Measurements from ENCODE around the gene GLIPR1L1. TPM values are rescaled to one million over a fixed set of nuclear protein-coding genes. Genes with fewer than 3 reads are reported as not detected.

GLIPR1L1 gene
- total and polyA plus RNA-seq, 2 experiments from 2014 or later = 4.4 TPM; not detected in 1

DNA sequence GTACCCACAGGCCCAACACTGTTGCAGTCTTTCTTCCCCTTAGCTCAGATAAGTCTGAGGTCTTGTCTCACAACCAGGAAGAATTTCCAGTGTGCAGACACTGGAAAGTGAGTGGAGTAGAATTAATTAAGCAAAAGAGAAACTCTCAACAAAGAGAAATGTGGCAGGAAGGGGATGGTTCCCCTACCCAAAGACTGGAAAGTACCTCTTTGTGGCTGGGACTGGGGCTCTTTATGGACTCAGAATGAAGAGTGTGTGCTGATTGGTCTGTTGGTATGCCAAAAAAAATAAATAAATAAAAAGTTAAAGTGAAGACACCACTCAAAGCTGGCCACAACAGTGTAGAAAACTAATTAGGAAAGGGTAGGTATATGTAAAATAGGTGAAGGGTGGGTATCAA, 26.4 kb downstream of the GLIPR1L1 start (continued):
- TF ChIP-seq, protein P1, sequence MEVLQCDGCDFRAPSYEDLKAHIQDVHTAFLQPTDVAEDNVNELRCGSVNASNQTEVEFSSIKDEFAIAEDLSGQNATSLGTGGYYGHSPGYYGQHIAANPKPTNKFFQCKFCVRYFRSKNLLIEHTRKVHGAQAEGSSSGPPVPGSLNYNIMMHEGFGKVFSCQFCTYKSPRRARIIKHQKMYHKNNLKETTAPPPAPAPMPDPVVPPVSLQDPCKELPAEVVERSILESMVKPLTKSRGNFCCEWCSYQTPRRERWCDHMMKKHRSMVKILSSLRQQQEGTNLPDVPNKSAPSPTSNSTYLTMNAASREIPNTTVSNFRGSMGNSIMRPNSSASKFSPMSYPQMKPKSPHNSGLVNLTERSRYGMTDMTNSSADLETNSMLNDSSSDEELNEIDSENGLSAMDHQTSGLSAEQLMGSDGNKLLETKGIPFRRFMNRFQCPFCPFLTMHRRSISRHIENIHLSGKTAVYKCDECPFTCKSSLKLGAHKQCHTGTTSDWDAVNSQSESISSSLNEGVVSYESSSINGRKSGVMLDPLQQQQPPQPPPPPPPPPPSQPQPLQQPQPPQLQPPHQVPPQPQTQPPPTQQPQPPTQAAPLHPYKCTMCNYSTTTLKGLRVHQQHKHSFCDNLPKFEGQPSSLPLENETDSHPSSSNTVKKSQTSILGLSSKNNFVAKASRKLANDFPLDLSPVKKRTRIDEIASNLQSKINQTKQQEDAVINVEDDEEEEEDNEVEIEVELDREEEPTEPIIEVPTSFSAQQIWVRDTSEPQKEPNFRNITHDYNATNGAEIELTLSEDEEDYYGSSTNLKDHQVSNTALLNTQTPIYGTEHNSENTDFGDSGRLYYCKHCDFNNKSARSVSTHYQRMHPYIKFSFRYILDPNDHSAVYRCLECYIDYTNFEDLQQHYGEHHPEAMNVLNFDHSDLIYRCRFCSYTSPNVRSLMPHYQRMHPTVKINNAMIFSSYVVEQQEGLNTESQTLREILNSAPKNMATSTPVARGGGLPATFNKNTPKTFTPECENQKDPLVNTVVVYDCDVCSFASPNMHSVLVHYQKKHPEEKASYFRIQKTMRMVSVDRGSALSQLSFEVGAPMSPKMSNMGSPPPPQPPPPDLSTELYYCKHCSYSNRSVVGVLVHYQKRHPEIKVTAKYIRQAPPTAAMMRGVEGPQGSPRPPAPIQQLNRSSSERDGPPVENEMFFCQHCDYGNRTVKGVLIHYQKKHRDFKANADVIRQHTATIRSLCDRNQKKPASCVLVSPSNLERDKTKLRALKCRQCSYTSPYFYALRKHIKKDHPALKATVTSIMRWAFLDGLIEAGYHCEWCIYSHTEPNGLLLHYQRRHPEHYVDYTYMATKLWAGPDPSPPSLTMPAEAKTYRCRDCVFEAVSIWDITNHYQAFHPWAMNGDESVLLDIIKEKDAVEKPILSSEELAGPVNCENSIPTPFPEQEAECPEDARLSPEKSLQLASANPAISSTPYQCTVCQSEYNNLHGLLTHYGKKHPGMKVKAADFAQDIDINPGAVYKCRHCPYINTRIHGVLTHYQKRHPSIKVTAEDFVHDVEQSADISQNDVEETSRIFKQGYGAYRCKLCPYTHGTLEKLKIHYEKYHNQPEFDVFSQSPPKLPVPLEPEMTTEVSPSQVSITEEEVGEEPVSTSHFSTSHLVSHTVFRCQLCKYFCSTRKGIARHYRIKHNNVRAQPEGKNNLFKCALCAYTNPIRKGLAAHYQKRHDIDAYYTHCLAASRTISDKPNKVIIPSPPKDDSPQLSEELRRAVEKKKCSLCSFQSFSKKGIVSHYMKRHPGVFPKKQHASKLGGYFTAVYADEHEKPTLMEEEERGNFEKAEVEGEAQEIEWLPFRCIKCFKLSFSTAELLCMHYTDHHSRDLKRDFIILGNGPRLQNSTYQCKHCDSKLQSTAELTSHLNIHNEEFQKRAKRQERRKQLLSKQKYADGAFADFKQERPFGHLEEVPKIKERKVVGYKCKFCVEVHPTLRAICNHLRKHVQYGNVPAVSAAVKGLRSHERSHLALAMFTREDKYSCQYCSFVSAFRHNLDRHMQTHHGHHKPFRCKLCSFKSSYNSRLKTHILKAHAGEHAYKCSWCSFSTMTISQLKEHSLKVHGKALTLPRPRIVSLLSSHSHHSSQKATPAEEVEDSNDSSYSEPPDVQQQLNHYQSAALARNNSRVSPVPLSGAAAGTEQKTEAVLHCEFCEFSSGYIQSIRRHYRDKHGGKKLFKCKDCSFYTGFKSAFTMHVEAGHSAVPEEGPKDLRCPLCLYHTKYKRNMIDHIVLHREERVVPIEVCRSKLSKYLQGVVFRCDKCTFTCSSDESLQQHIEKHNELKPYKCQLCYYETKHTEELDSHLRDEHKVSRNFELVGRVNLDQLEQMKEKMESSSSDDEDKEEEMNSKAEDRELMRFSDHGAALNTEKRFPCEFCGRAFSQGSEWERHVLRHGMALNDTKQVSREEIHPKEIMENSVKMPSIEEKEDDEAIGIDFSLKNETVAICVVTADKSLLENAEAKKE (CRISPR knock-in tag; IDR thresholded peaks at IDR 0.05) = no peak
- TF ChIP-seq EZH2phosphoT487 (IDR thresholded peaks at IDR 0.05; ENCODE audit: unreplicated experiment) = no peak
- TF ChIP-seq STAT1 (IDR thresholded peaks at IDR 0.05; ENCODE audit: unreplicated experiment) = no peak
- TF ChIP-seq CTCF (conservative IDR thresholded peaks at IDR 0.05; ENCODE audit: low read depth in 2 of 2) = no peak
- TF ChIP-seq ZNF114 (CRISPR knock-in tag; IDR thresholded peaks at IDR 0.05) = no peak

GRCh38 chr12:75361408-75361807, 26.9 kb downstream of the GLIPR1L1 start:
- ATAC-seq = no peak
- no peaks in the 10 kb centered on the region for H3K27me3 Mint-ChIP-seq (ENCODE audit: insufficient read depth, low read depth, poor library complexity)
- TF ChIP-seq REST (IDR thresholded peaks at IDR 0.05; ENCODE audit: unreplicated experiment) (no peak), POLR2AphosphoS5 (IDR thresholded peaks at IDR 0.05; ENCODE audit: low read depth) (no peak), EZH2 (IDR thresholded peaks at IDR 0.05; ENCODE audit: low read depth, unreplicated experiment) (no peak)

More at GRCh38 chr12:75361408-75361807, 26.9 kb downstream of the GLIPR1L1 start:
- Histone ChIP-seq H3K4me2 (no peak overlapping the region), H3K36me3 (ENCODE audit: insufficient read depth) (no peaks in the 10 kb centered on the region), H3K27ac (ENCODE audit: low read depth) (no peak overlapping the region), H3K27me3 (ENCODE audit: insufficient read depth) (no peaks in the 10 kb centered on the region), H2AFZ (no peak overlapping the region), H3K9me2 (ENCODE audit: insufficient read depth) (0 out of 2 replicates have a peak, but pooled peaks cover 4% of the 10 kb centered on the region), H4K20me1 (replicated peaks; ENCODE audit: insufficient read depth) (no peaks in the 10 kb centered on the region), H3F3A (replicated peaks; ENCODE audit: low read depth) (no peaks in the 10 kb centered on the region), H3K4me1 (ENCODE audit: insufficient read depth) (peaks cover 18% of the 10 kb centered on the region), H3K4me3 (no peak overlapping the region), H3K79me2 (replicated peaks; ENCODE audit: insufficient read depth) (no peaks in the 10 kb centered on the region)
- DNase-seq (ENCODE audit: low spot score) = no peak
- no peak overlapping the region for H3K4me3 Mint-ChIP-seq
- peaks cover 15% of the 10 kb centered on the region for H3K4me1 Mint-ChIP-seq
- H3K27ac Mint-ChIP-seq = no peak overlapping the region
- H3K9me3 Mint-ChIP-seq = peaks cover 13% of the 10 kb centered on the region; the same call in 2 of the 3 replicates
- peaks cover 28% of the 10 kb centered on the region for H3K36me3 Mint-ChIP-seq (ENCODE audit: low read depth)
